ENCODE results near the gene ACAT2.

DNA sequence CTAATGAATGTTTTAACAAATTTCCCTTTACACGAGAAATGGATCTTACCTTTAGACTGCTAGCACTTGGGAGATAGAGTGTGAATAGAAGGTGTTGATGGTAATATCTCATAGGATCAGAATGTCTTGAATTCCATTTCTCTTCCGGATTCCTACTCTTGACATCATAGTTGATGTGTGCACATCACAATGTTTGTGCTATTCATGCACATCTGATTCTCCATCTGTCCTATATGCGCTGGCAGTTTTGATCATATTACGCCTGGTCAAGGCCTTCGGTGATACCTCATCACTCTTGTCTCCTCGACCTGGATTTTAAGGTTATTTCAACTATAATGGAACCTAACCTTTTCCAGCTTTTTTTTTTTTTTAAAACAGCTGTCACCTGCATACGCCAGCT is 16.8 kb upstream of the ACAT2 start:
- TF ChIP-seq CREB1 (IDR thresholded peaks at IDR 0.05; ENCODE audit: low read depth), result no peak
- no peak for TF ChIP-seq EP300 (IDR thresholded peaks at IDR 0.05; ENCODE audit: borderline replicate concordance)
- TF ChIP-seq TAF1 (IDR thresholded peaks at IDR 0.05; ENCODE audit: low read depth), result no peak
- no peak for TF ChIP-seq EGR1 (IDR thresholded peaks at IDR 0.05)
- no peak for TF ChIP-seq YY1 (IDR thresholded peaks at IDR 0.05; ENCODE audit: low read depth)
- TF ChIP-seq FOXM1 (IDR thresholded peaks at IDR 0.05; ENCODE audit: borderline replicate concordance, low read depth), result no peak
- TF ChIP-seq, protein P1, sequence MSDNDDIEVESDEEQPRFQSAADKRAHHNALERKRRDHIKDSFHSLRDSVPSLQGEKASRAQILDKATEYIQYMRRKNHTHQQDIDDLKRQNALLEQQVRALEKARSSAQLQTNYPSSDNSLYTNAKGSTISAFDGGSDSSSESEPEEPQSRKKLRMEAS (IDR thresholded peaks at IDR 0.05), result no peak
- TF ChIP-seq NFIC (IDR thresholded peaks at IDR 0.05), result no peak
- TF ChIP-seq RAD21 (IDR thresholded peaks at IDR 0.05; ENCODE audit: low read depth), result no peak
- TF ChIP-seq CEBPB (IDR thresholded peaks at IDR 0.05), result no peak
- TF ChIP-seq REST (IDR thresholded peaks at IDR 0.05; ENCODE audit: low read depth), result no peak
- no peak for TF ChIP-seq TCF12 (IDR thresholded peaks at IDR 0.05; ENCODE audit: low read depth)
- no peak for TF ChIP-seq TEAD4 (IDR thresholded peaks at IDR 0.05)

Data from Ishikawa (cell line).